Measurements from ENCODE around the gene GCGR.

DNA sequence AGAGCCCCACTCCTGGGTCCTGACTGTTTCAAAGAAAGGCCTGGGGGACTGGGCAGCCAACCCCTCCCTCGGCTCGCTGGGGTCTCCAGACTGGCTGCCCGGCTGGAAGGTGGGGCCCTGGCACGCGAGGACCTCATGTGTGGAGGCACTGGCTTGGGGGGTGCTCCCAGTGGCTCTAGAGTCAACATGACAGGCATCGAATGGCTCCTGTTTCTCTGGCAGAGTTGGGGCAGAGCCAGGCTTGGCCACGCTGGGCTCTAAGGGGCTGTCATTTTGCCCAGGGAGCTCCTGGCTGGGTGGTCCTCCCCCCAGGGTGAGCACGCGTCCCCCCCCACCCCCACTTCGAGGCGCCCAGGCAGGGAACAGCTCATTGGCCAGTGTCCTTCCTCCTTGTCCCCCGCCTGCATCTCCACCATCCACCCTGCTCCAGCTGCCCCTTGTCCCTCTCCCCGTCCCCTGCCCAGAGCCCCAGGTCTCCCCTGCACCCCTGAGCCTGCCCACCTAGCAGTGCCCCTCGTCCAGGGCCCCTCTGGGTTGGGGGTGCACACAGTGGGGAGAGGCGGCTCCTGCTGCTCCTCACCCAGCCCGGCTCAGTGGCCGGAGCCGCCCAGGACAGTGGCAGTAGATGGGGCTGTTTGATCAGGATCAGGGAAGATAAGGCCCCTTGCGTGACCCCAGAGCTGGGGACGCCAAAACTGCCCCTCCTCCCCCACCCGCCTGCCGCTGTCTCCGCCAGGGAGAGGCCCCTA, 2.7 kb downstream of the GCGR start:
- TF ChIP-seq POLR2A (IDR thresholded peaks at IDR 0.05), result no peak
- TF ChIP-seq CTCF (IDR thresholded peaks at IDR 0.05), result no peak
- no peak for TF ChIP-seq POLR2AphosphoS5 (IDR thresholded peaks at IDR 0.05)
